H1 (cell line): ENCODE measurements around the gene GDPGP1. TPM values are rescaled to one million over a fixed set of nuclear protein-coding genes. Genes with fewer than 3 reads are reported as not detected.

Source experiments
- KDM1A ChIP-seq: fragments of 200-600, 300-600 bp; sonication (generic); IDR thresholded peaks from 2 replicates; pipeline ENCODE4 v1.7.1; 2016; ENCODE audit warnings: mild to moderate bottlenecking, low read length, borderline replicate concordance
- ZNF274 ChIP-seq: IDR thresholded peaks from 2 replicates; pipeline ENCODE4 v1.7.0; 2012; ENCODE audit warnings: low read length, borderline replicate concordance; ENCODE audit errors: extremely low read depth
- polyA plus RNA-seq, 7 experiments: library from polyadenylated mRNA; depleted of rRNA in 3 of 7; stranded (reverse) in 5 of 7; unstranded in 2 of 7; fragments of >200 nt in 5 of 7; fragments of 200-250 nt in 2 of 7; gene quantifications; 1 replicate in 5 of 7; 2 replicates in 1 of 7; 4 replicates in 1 of 7; pipeline versions ENCODE4 v1.2.1 to v1.2.3, GENCODE V29; 2011 to 2013; ENCODE audit warnings: missing spikeins in 2 of 7, mixed read lengths in 2 of 7
- total RNA-seq: library from RNA; stranded (reverse); fragmentation: NEBNext Ultra II Directional; extraction: Animal tissue kit (Norgen Biotek cat#: 25700); gene quantifications from 2 replicates; pipeline ENCODE4 v1.2.1, GENCODE V29; 2021
- TF ChIP-seq, protein P1 (sequence below): fragments of 300-600 bp; sonication (generic); IDR thresholded peaks from 2 replicates; pipeline ENCODE4 v1.7.1; 2012; ENCODE audit warnings: low read length, moderate library complexity, mild to moderate bottlenecking, inconsistent platforms; ENCODE audit not compliant: insufficient replicate concordance

The GDPGP1 gene
- total and polyA plus RNA-seq, 2 of the 8 experiments (the other 6 are each of a cell fraction or from before 2014, with no cell fraction given) = 1.8 to 5.6 TPM

DNA sequence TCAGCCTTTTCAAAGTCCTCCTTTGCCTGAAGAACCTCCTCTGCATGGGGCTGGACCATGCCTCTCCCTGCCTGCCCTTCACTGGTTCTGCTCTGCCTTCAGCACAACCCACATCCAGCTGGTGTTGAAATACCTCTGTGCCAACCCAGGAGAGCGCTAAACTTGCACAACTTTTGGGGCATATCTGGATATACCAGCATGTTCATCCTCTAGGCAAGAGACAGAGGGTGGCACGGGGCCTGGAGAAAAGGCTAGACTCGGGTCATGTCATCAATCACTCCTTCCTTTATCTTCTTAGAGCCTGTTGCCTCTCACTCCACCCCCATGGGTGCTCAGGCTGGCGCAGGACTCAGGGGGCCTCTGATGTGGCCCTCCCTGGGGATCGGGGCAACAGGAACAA lies 28.1 kb upstream of the GDPGP1 start (continued):
- TF ChIP-seq, protein P1, sequence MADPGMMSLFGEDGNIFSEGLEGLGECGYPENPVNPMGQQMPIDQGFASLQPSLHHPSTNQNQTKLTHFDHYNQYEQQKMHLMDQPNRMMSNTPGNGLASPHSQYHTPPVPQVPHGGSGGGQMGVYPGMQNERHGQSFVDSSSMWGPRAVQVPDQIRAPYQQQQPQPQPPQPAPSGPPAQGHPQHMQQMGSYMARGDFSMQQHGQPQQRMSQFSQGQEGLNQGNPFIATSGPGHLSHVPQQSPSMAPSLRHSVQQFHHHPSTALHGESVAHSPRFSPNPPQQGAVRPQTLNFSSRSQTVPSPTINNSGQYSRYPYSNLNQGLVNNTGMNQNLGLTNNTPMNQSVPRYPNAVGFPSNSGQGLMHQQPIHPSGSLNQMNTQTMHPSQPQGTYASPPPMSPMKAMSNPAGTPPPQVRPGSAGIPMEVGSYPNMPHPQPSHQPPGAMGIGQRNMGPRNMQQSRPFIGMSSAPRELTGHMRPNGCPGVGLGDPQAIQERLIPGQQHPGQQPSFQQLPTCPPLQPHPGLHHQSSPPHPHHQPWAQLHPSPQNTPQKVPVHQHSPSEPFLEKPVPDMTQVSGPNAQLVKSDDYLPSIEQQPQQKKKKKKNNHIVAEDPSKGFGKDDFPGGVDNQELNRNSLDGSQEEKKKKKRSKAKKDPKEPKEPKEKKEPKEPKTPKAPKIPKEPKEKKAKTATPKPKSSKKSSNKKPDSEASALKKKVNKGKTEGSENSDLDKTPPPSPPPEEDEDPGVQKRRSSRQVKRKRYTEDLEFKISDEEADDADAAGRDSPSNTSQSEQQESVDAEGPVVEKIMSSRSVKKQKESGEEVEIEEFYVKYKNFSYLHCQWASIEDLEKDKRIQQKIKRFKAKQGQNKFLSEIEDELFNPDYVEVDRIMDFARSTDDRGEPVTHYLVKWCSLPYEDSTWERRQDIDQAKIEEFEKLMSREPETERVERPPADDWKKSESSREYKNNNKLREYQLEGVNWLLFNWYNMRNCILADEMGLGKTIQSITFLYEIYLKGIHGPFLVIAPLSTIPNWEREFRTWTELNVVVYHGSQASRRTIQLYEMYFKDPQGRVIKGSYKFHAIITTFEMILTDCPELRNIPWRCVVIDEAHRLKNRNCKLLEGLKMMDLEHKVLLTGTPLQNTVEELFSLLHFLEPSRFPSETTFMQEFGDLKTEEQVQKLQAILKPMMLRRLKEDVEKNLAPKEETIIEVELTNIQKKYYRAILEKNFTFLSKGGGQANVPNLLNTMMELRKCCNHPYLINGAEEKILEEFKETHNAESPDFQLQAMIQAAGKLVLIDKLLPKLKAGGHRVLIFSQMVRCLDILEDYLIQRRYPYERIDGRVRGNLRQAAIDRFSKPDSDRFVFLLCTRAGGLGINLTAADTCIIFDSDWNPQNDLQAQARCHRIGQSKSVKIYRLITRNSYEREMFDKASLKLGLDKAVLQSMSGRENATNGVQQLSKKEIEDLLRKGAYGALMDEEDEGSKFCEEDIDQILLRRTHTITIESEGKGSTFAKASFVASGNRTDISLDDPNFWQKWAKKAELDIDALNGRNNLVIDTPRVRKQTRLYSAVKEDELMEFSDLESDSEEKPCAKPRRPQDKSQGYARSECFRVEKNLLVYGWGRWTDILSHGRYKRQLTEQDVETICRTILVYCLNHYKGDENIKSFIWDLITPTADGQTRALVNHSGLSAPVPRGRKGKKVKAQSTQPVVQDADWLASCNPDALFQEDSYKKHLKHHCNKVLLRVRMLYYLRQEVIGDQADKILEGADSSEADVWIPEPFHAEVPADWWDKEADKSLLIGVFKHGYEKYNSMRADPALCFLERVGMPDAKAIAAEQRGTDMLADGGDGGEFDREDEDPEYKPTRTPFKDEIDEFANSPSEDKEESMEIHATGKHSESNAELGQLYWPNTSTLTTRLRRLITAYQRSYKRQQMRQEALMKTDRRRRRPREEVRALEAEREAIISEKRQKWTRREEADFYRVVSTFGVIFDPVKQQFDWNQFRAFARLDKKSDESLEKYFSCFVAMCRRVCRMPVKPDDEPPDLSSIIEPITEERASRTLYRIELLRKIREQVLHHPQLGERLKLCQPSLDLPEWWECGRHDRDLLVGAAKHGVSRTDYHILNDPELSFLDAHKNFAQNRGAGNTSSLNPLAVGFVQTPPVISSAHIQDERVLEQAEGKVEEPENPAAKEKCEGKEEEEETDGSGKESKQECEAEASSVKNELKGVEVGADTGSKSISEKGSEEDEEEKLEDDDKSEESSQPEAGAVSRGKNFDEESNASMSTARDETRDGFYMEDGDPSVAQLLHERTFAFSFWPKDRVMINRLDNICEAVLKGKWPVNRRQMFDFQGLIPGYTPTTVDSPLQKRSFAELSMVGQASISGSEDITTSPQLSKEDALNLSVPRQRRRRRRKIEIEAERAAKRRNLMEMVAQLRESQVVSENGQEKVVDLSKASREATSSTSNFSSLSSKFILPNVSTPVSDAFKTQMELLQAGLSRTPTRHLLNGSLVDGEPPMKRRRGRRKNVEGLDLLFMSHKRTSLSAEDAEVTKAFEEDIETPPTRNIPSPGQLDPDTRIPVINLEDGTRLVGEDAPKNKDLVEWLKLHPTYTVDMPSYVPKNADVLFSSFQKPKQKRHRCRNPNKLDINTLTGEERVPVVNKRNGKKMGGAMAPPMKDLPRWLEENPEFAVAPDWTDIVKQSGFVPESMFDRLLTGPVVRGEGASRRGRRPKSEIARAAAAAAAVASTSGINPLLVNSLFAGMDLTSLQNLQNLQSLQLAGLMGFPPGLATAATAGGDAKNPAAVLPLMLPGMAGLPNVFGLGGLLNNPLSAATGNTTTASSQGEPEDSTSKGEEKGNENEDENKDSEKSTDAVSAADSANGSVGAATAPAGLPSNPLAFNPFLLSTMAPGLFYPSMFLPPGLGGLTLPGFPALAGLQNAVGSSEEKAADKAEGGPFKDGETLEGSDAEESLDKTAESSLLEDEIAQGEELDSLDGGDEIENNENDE = no peak
- TF ChIP-seq KDM1A (no peak), ZNF274 (no peak)
